Jurkat, Clone E6-1 (cell line): ENCODE data around the gene IGSF5. TPM values are rescaled to one million over a fixed set of nuclear protein-coding genes. Genes with fewer than 3 reads are reported as not detected.
"Not testable (repeated sequence)": the region's sequence is repeated elsewhere in the genome, so short reads cannot be mapped to it uniquely, and the experiment has no call there.

Experiments used
- DNase-seq: peaks from one replicate; pipeline ENCODE4 v3.0.0-alpha.2; 2011; ENCODE audit warnings: low read depth, low spot score
- H3K4me3 ChIP-seq: 2 replicates; pipeline ENCODE4 v1.5.1; 2011; ENCODE audit warnings: mild to moderate bottlenecking, low read length, control low read depth, moderate library complexity
- polyA plus RNA-seq: library from polyadenylated mRNA; unstranded; fragments of >200 nt; gene quantifications from one replicate; pipeline ENCODE4 v1.2.1, GENCODE V29; 2012; ENCODE audit warnings: missing spikeins; ENCODE audit not compliant: insufficient read length, insufficient read depth

The IGSF5 gene
- polyA plus RNA-seq: not detected

GRCh38 chr21:39744883-39745282 lies at the start of gene IGSF5:
Gene IGSF5 (plus strand): TSS chr21:39745183. CDS start chr21:39745510, 327 bp downstream.
- not testable (repeated sequence) for DNase-seq, H3K4me3 ChIP-seq

GRCh38 chr21:39696196-39696595 lies 48.8 kb upstream of the IGSF5 start:
- no peak for DNase-seq
- no peak overlapping the region for H3K4me3 ChIP-seq

- H3K4me3 ChIP-seq: no peak overlapping the region
- DNase-seq: no peak
These were observed 48.4 kb upstream of the IGSF5 start for GRCh38 chr21:39696618-39697017.

GRCh38 chr21:39700318-39700717 lies 44.7 kb upstream of the IGSF5 start:
- no peak overlapping the region for H3K4me3 ChIP-seq
- DNase-seq: no peak

GRCh38 chr21:39703578-39703977 lies 41.4 kb upstream of the IGSF5 start:
- DNase-seq: no peak
- H3K4me3 ChIP-seq: no peak overlapping the region

- DNase-seq: no peak
- H3K4me3 ChIP-seq: no peak overlapping the region
These were observed 39.1 kb upstream of the IGSF5 start for GRCh38 chr21:39705849-39706248.

GRCh38 chr21:39707316-39707715 lies 37.7 kb upstream of the IGSF5 start:
- no peak overlapping the region for H3K4me3 ChIP-seq
- DNase-seq: no peak

- DNase-seq: no peak
- no peak overlapping the region for H3K4me3 ChIP-seq
These were observed 34.1 kb upstream of the IGSF5 start for GRCh38 chr21:39710866-39711265.

- no peak for DNase-seq
- H3K4me3 ChIP-seq: no peak overlapping the region
These were observed 32.7 kb upstream of the IGSF5 start for GRCh38 chr21:39712273-39712672.

- DNase-seq: peak; percentile 5
- H3K4me3 ChIP-seq: no peak overlapping the region
These were observed 32.0 kb upstream of the IGSF5 start for GRCh38 chr21:39712976-39713375.

GRCh38 chr21:39713905-39714304 lies 31.1 kb upstream of the IGSF5 start:
- H3K4me3 ChIP-seq: no peak overlapping the region
- no peak for DNase-seq

GRCh38 chr21:39714331-39714730 lies 30.7 kb upstream of the IGSF5 start:
- no peak for DNase-seq
- H3K4me3 ChIP-seq: no peak overlapping the region

- no peak overlapping the region for H3K4me3 ChIP-seq
- peak; percentile 19 for DNase-seq
These were observed 29.1 kb upstream of the IGSF5 start for GRCh38 chr21:39715804-39716397.

GRCh38 chr21:39720126-39720778 lies 24.7 kb upstream of the IGSF5 start:
- DNase-seq: no peak
- H3K4me3 ChIP-seq: no peak overlapping the region

- no peak overlapping the region for H3K4me3 ChIP-seq
- no peak for DNase-seq
These were observed 23.1 kb upstream of the IGSF5 start for GRCh38 chr21:39721885-39722284.

GRCh38 chr21:39724944-39725343 lies 20.0 kb upstream of the IGSF5 start:
- DNase-seq: no peak

GRCh38 chr21:39726133-39726532 lies 18.9 kb upstream of the IGSF5 start:
- H3K4me3 ChIP-seq: no peak overlapping the region
- no peak for DNase-seq

More at GRCh38 chr21:39724944-39725343, 20.0 kb upstream of the IGSF5 start:
- H3K4me3 ChIP-seq: no peak overlapping the region

GRCh38 chr21:39727401-39728120 lies 17.4 kb upstream of the IGSF5 start:
- no peak for DNase-seq
- H3K4me3 ChIP-seq: no peak overlapping the region

GRCh38 chr21:39728341-39728740 lies 16.6 kb upstream of the IGSF5 start:
- H3K4me3 ChIP-seq: no peak overlapping the region
- DNase-seq: no peak

- no peak overlapping the region for H3K4me3 ChIP-seq
- no peak for DNase-seq
These were observed 14.4 kb upstream of the IGSF5 start for GRCh38 chr21:39730418-39731157.
